Breast epithelium (tissue), 4 donors: Measurements from ENCODE around the gene TYK2. TPM values are rescaled to one million over a fixed set of nuclear protein-coding genes. Genes with fewer than 3 reads are reported as not detected.
A peak's percentile ranks its signal among the peaks of the same experiment; 100 is the strongest.

Source experiments
- DNase-seq, 2 donors: peaks; one replicate each; pipeline ENCODE4 v3.0.0-alpha.2; 2019; ENCODE audit warnings: low spot score in 2 of 2
- H3K27ac ChIP-seq, 2 donors: fragments of 200-600 bp; sonication (generic) in 1 of 2; one replicate each; pipeline ENCODE4 v1.5.1; 2016 to 2019; ENCODE audit warnings: mild to moderate bottlenecking in 1 of 2
- H3K27me3 ChIP-seq, 2 donors: fragments of 200-600 bp; sonication (generic) in 1 of 2; one replicate each; pipeline versions ENCODE4 v1.5.1 to v1.6.0; 2017 to 2019; ENCODE audit warnings: control low read depth in 1 of 2, mild to moderate bottlenecking in 1 of 2
- H3K36me3 ChIP-seq: fragments of 200-600 bp; one replicate; pipeline ENCODE4 v1.5.1; 2019
- H3K4me1 ChIP-seq, 2 donors: fragments of 200-600 bp; sonication (generic); one replicate each; pipeline ENCODE4 v1.5.1; 2016 to 2019; ENCODE audit warnings: control low read depth in 1 of 2
- H3K4me3 ChIP-seq, 3 donors: fragments of 200-600 bp; sonication (generic); 1 replicate in 2 of 3; 2 replicates in 1 of 3; pipeline ENCODE4 v1.5.1; 2016 to 2019; ENCODE audit warnings: mild to moderate bottlenecking in 3 of 3, moderate library complexity in 2 of 3
- H3K9me3 ChIP-seq, 2 donors: fragments of 200-600 bp; sonication (generic) in 1 of 2; one replicate each; pipeline ENCODE4 v1.5.1; 2016 to 2019; ENCODE audit warnings: control low read depth in 1 of 2
- POLR2A ChIP-seq: fragments of 450-650 bp; IDR thresholded peaks from one replicate; pipeline ENCODE4 v1.6.1; 2016; ENCODE audit warnings: antibody characterized with exemption, mild to moderate bottlenecking, moderate library complexity
- POLR2AphosphoS5 ChIP-seq, 3 donors: sonication (generic); formaldehyde crosslinking; IDR thresholded peaks; one replicate each; pipeline ENCODE4 v1.6.1; 2017; ENCODE audit warnings: antibody characterized with exemption in 3 of 3
- intact Hi-C: fragments of 100-400 bp; cut with DNase I; formaldehyde crosslinking; loops from one replicate; pipeline ENCODE4 v1.15.1; 2023; ENCODE audit warnings: low total_unique reads
- total RNA-seq, 3 donors: library from RNA; depleted of rRNA; stranded (reverse); fragments of >200 nt; gene quantifications; one replicate each; pipeline ENCODE4 v1.1.0, GENCODE V29; 2016
- TF ChIP-seq, protein P1 (sequence below), 3 donors: fragments of 450-650 bp; IDR thresholded peaks; one replicate each; pipeline ENCODE4 v1.5.1; 2016 to 2017; ENCODE audit warnings: antibody characterized with exemption in 3 of 3, mild to moderate bottlenecking in 3 of 3, moderate library complexity in 3 of 3

The TYK2 gene
- total RNA-seq, 3 donors from 2014 or later: 61.6 to 109 (median 104) TPM

DNA sequence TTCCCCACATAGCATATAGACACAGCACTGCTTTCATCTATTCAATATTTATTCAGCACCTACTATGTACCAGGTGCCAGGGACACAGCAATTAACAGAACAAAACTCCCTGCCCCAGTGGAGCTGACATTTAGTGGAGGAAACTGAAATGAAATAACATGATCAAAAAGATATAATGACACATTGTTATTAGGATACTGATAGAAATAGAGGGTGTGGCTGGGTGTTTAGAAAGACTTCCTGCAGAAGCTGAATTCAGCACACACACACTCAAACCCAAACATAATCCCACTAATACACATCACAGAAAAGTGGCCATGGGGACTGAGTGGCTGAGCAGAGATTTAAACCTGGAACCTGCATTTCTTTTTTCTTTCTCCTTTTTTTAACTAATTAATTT lies 26.7 kb upstream of the TYK2 start:
- no peaks in the 10 kb centered on the region for H3K36me3 ChIP-seq
- H3K27ac ChIP-seq: no peak overlapping the region
- TF ChIP-seq POLR2A (no peak), POLR2AphosphoS5 (IDR thresholded peaks at IDR 0.05) (no peak)
- TF ChIP-seq, protein P1, sequence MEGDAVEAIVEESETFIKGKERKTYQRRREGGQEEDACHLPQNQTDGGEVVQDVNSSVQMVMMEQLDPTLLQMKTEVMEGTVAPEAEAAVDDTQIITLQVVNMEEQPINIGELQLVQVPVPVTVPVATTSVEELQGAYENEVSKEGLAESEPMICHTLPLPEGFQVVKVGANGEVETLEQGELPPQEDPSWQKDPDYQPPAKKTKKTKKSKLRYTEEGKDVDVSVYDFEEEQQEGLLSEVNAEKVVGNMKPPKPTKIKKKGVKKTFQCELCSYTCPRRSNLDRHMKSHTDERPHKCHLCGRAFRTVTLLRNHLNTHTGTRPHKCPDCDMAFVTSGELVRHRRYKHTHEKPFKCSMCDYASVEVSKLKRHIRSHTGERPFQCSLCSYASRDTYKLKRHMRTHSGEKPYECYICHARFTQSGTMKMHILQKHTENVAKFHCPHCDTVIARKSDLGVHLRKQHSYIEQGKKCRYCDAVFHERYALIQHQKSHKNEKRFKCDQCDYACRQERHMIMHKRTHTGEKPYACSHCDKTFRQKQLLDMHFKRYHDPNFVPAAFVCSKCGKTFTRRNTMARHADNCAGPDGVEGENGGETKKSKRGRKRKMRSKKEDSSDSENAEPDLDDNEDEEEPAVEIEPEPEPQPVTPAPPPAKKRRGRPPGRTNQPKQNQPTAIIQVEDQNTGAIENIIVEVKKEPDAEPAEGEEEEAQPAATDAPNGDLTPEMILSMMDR (IDR thresholded peaks at IDR 0.05): no peak
- H3K27me3 ChIP-seq: peaks cover 4 to 16% of the 10 kb centered on the region in 2 donors
- no peak for DNase-seq
- H3K4me3 ChIP-seq: no peak overlapping the region
- H3K9me3 ChIP-seq: no peaks in the 10 kb centered on the region
- H3K4me1 ChIP-seq: peaks cover 5 to 13% of the 10 kb centered on the region in 2 donors
- intact Hi-C loops: no loop called here

DNA sequence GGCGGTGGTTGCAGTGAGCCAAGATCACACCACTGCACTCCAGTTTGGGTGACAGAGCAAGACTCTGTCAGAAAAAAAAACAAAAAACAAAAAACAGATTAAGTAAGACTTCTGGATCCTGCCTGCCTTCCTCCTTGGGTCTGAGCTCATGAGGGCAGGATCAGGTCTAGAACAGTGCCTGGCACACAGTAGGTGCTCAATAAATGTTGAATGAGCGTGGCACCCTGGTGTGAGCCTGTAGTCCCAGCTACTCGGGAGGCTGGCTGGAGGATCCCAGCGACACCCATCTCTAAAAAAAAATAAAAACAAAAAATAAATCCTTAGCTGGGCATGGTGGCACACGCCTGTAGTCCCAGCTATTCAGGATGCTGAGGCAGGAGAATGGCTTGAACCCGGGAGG lies 25.8 kb upstream of the TYK2 start:
- Histone ChIP-seq H3K36me3 (no peaks in the 10 kb centered on the region), H3K27me3 (peaks cover 4 to 16% of the 10 kb centered on the region in 2 donors), H3K9me3 (no peaks in the 10 kb centered on the region), H3K4me3 (no peak overlapping the region), H3K4me1 (peaks cover 11 to 13% of the 10 kb centered on the region in 2 donors), H3K27ac (no peak overlapping the region)
- intact Hi-C loops: no loop called here
- no peak for TF ChIP-seq POLR2A
- TF ChIP-seq, protein P1 (IDR thresholded peaks at IDR 0.05): no peak
- no peak for TF ChIP-seq POLR2AphosphoS5 (IDR thresholded peaks at IDR 0.05)
- no peak for DNase-seq

DNA sequence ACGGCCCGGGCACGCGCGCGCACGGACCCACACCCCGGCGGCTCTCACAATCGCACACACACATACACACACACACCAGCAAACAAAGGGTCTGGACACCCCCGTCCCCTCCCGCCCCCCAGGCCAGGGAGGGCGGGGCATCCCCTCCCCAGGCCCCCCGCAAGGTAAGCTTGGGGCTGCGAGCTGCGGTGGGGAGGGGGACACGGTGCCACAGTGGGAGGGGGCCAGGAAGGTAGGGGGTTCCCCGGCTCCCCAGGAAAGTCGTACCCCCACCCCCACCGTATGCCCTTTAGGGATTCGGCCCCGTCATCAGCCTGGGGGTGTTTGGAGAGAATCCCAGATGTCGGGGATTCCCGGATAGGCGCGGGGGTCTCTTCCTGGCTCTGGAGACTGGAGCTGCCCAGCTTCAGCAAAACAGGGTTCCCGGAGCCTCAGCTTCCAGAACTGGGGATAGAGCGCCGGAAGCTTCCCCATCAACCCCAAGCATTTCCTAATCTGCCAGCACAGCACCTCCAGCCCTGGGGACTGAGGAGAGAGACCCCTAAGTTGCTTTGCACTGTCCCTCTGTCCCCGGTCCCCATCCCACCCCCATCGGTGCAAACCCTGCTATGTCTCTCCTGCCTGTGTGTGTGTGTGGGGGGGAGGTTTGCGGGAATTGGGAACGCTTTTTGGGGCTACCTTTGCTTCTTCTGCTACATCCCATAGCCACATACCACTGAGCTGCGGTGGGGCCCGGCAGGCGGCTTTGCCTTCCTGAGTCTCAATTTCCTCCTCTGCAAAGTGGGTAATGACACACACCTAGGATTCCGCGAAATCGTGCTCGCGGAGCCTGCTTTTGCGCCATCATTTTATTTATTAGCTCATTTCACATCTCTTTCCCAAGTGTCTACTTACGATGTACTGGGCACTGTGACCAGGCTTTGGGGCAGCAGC lies 24.8 kb upstream of the TYK2 start:
- TF ChIP-seq POLR2A (no peak), POLR2AphosphoS5 (IDR thresholded peaks at IDR 0.05) (no peak)
- TF ChIP-seq, protein P1 (IDR thresholded peaks at IDR 0.05): no peak
- peak overlapping the region; percentile 79 to 97 (median 95) for H3K4me3 ChIP-seq
- intact Hi-C loops: loop anchor here (5.0 kb wide), 1 partner anchor 138 kb away; no protein-coding TSS in a partner anchor

GRCh38 chr19:10403137-10404021 lies 23.0 kb upstream of the TYK2 start, which contains the start of gene CDC37:
Gene CDC37, minus strand, starts transcription at chr19:10403542. Its CDS starts 63 bp downstream, at chr19:10403479.
- Histone ChIP-seq H3K36me3 (no peaks in the 10 kb centered on the region), H3K9me3 (no peaks in the 10 kb centered on the region), H3K27ac (peak within 1 kb of the TSS; percentile 83 to 88), H3K4me3 (peak within 1 kb of the TSS; percentile 79 to 97 (median 95)), H3K4me1 (peaks cover 16% of the 10 kb centered on the region in 2 donors), H3K27me3 (peaks cover 4 to 16% of the 10 kb centered on the region in 2 donors)
- intact Hi-C loops: loop anchor here (5.0 kb wide), 1 partner anchor 136 kb away; no protein-coding TSS in a partner anchor
- TF ChIP-seq POLR2A (peak; percentile 53), POLR2AphosphoS5 (IDR thresholded peaks at IDR 0.05) (peak; percentile 71 to 90 (median 80))
- TF ChIP-seq, protein P1 (IDR thresholded peaks at IDR 0.05): no peak
- DNase-seq: peak; percentile 94 to 97

More for the DNA sequence above, 24.8 kb upstream of the TYK2 start:
- no peak overlapping the region for H3K27ac ChIP-seq
- H3K9me3 ChIP-seq: no peaks in the 10 kb centered on the region
- peaks cover 4 to 16% of the 10 kb centered on the region in 2 donors for H3K27me3 ChIP-seq
- DNase-seq: no peak
- peaks cover 16% of the 10 kb centered on the region in 2 donors for H3K4me1 ChIP-seq
- no peaks in the 10 kb centered on the region for H3K36me3 ChIP-seq
